Ovary (tissue), 9 donors: ENCODE results near the gene CCDC149. TPM values are rescaled to one million over a fixed set of nuclear protein-coding genes. Genes with fewer than 3 reads are reported as not detected.

Experiments used
- DNase-seq, 5 donors: peaks; one replicate each; pipeline ENCODE4 v3.0.0-alpha.2; 2019 to 2020
- H3K27ac ChIP-seq, 2 donors: fragments of 200-600 bp; one replicate each; pipeline versions ENCODE4 v1.5.1 to v1.8.0; 2019 to 2022
- H3K27me3 ChIP-seq: fragments of 200-600 bp; one replicate; pipeline ENCODE4 v1.8.0; 2022
- H3K36me3 ChIP-seq: fragments of 200-600 bp; sonication (generic); one replicate; pipeline ENCODE4 v1.5.1; 2019
- H3K4me1 ChIP-seq: one replicate; pipeline ENCODE4 v1.8.1; 2013; ENCODE audit warnings: mild to moderate bottlenecking, moderate library complexity; ENCODE audit not compliant: insufficient read depth
- H3K4me3 ChIP-seq: fragments of 200-600 bp; sonication (generic); one replicate; pipeline ENCODE4 v1.5.1; 2017
- H3K9me3 ChIP-seq, 2 donors: fragments of 200-600 bp in 1 of 2; sonication (generic) in 1 of 2; one replicate each; pipeline versions ENCODE4 v1.5.1 to v1.8.1; 2013 to 2019; ENCODE audit warnings: mild to moderate bottlenecking in 1 of 2, moderate library complexity in 1 of 2
- CTCF ChIP-seq, 3 donors: fragments of 450-650 bp in 2 of 3; fragments of 200-600 bp in 1 of 3; IDR thresholded peaks; one replicate each; pipeline versions ENCODE4 v1.5.1 to v1.8.0; 2016 to 2022; ENCODE audit warnings: antibody characterized with exemption in 3 of 3, mild to moderate bottlenecking in 1 of 3
- EP300 ChIP-seq: sonication (generic); formaldehyde crosslinking; IDR thresholded peaks from one replicate; pipeline ENCODE4 v1.6.1; 2017; ENCODE audit warnings: antibody characterized with exemption
- POLR2A ChIP-seq: fragments of 450-650 bp; IDR thresholded peaks from one replicate; pipeline ENCODE4 v1.6.1; 2017; ENCODE audit warnings: antibody characterized with exemption, mild to moderate bottlenecking, moderate library complexity
- WGBS, 3 donors: extraction: QIAGEN DNeasy Blood & Tissue Kit in 1 of 3; methylation state at CpG; one replicate each; pipeline versions ENCODE4 v1.1.5 to v1.1.7; 2013 to 2017; 5-methylcytosine and 5-hydroxymethylcytosine counted together
- intact Hi-C, 4 donors: fragments of 100-400 bp; cut with DNase I; formaldehyde crosslinking; loops; one replicate each; pipeline versions ENCODE4 v1.11.0 to v1.15.1; 2022 to 2023
- polyA plus RNA-seq, 2 donors: library from polyadenylated mRNA; stranded (reverse); fragments of 200-250 nt in 1 of 2; fragments of 350-450 nt in 1 of 2; fragmentation: Illumina TruSeq in 1 of 2; extraction: RNeasy Lipid Tissue Mini Kit (QIAGEN cat#74804) in 1 of 2; gene quantifications; one replicate each; pipeline ENCODE4 v1.2.3, GENCODE V29; 2013 to 2014
- total RNA-seq, 7 donors: library from RNA; depleted of rRNA in 2 of 7; stranded (reverse); fragments of >200 nt in 2 of 7; fragmentation: NEBNext Ultra II Directional in 3 of 7; extraction: Animal tissue kit (Norgen Biotek cat#: 25700) in 3 of 7; gene quantifications; one replicate each; pipeline versions ENCODE4 v1.1.0 to v1.2.4, GENCODE V29; 2016 to 2023
- donor health status: DM: no; HTN: no; CAD: no; lungs with moderate emphysema.
- donor health status: DM: no; HTN: no; CAD: no.
- donor health status: Bipolar disorder and iron deficiency.
- donor health status: DM: yes; HTN: yes; CAD: no.
- donor health status: DM: no; HTN: no; CAD: no.
- donor health status: DM: yes; HTN: yes; CAD: no.

CCDC149 gene
- total and polyA plus RNA-seq, 9 donors, result 6.2 to 21.7 (median 17.5) TPM

GRCh38 chr4:24849756-24850155 lies 63.1 kb downstream of the CCDC149 start:
- Histone ChIP-seq H3K4me3 (no peak overlapping the region), H3K27ac (no peak overlapping the region), H3K27me3 (no peaks in the 10 kb centered on the region), H3K9me3 (no peaks in the 10 kb centered on the region), H3K4me1 (no peaks in the 10 kb centered on the region), H3K36me3 (no peaks in the 10 kb centered on the region)
- intact Hi-C loops, result no loop called here
- whole genome bisulfite sequencing, 3 donors, result 86 to 99% (median 98%) methylated on average over 2 of the region's 2 CpGs
- no peak for DNase-seq
- TF ChIP-seq POLR2A (no peak), EP300 (no peak), CTCF (IDR thresholded peaks at IDR 0.05) (no peak)

GRCh38 chr4:24849351-24849750 lies 63.5 kb downstream of the CCDC149 start:
- WGBS, 3 donors, result 54 to 85% (median 75%) methylated on average over 4 of the region's 4 CpGs
- no peaks in the 10 kb centered on the region for H3K27me3 ChIP-seq
- H3K4me1 ChIP-seq, result no peaks in the 10 kb centered on the region
- no peak for DNase-seq
- no peaks in the 10 kb centered on the region for H3K9me3 ChIP-seq
- no peak overlapping the region for H3K4me3 ChIP-seq
- intact Hi-C loops, result no loop called here
- no peaks in the 10 kb centered on the region for H3K36me3 ChIP-seq
- no peak for TF ChIP-seq EP300
- TF ChIP-seq CTCF (IDR thresholded peaks at IDR 0.05), result no peak
- no peak for TF ChIP-seq POLR2A
- no peak overlapping the region for H3K27ac ChIP-seq

- no peak overlapping the region for H3K27ac ChIP-seq
- H3K9me3 ChIP-seq, result no peaks in the 10 kb centered on the region
- DNase-seq, result no peak
- WGBS, 3 donors, result 93 to 95% (median 95%) methylated on average over 5 of the region's 5 CpGs
- no peaks in the 10 kb centered on the region for H3K36me3 ChIP-seq
- intact Hi-C loops, result no loop called here
- no peaks in the 10 kb centered on the region for H3K4me1 ChIP-seq
- H3K27me3 ChIP-seq, result no peaks in the 10 kb centered on the region
- TF ChIP-seq POLR2A (no peak), CTCF (IDR thresholded peaks at IDR 0.05) (no peak), EP300 (no peak)
- no peak overlapping the region for H3K4me3 ChIP-seq
Measured at GRCh38 chr4:24846716-24847115, 66.1 kb downstream of the CCDC149 start.

GRCh38 chr4:24845902-24846301 lies 66.9 kb downstream of the CCDC149 start:
- H3K36me3 ChIP-seq, result no peaks in the 10 kb centered on the region
- no peaks in the 10 kb centered on the region for H3K4me1 ChIP-seq
- TF ChIP-seq CTCF (IDR thresholded peaks at IDR 0.05) (no peak), EP300 (no peak), POLR2A (no peak)
- no peak overlapping the region for H3K4me3 ChIP-seq
- WGBS, 3 donors, result 97% methylated on average over 5 of the region's 5 CpGs
- no peaks in the 10 kb centered on the region for H3K9me3 ChIP-seq
- no peak overlapping the region for H3K27ac ChIP-seq
- no peaks in the 10 kb centered on the region for H3K27me3 ChIP-seq
- intact Hi-C loops, result no loop called here
- no peak for DNase-seq

- H3K27me3 ChIP-seq, result no peaks in the 10 kb centered on the region
- H3K36me3 ChIP-seq, result no peaks in the 10 kb centered on the region
- no peak overlapping the region for H3K27ac ChIP-seq
- TF ChIP-seq POLR2A, result no peak
- TF ChIP-seq EP300, result no peak
- no peak for TF ChIP-seq CTCF (IDR thresholded peaks at IDR 0.05)
- no peak overlapping the region for H3K4me3 ChIP-seq
- WGBS, 3 donors, result 97 to 98% (median 97%) methylated on average over 8 of the region's 8 CpGs
- DNase-seq, result no peak
- no peaks in the 10 kb centered on the region for H3K4me1 ChIP-seq
- intact Hi-C loops, result no loop called here
- H3K9me3 ChIP-seq, result no peaks in the 10 kb centered on the region
Measured at GRCh38 chr4:24845132-24845531, 67.7 kb downstream of the CCDC149 start.
